ENCODE results near the gene DNM2.

The DNM2 gene

DNA sequence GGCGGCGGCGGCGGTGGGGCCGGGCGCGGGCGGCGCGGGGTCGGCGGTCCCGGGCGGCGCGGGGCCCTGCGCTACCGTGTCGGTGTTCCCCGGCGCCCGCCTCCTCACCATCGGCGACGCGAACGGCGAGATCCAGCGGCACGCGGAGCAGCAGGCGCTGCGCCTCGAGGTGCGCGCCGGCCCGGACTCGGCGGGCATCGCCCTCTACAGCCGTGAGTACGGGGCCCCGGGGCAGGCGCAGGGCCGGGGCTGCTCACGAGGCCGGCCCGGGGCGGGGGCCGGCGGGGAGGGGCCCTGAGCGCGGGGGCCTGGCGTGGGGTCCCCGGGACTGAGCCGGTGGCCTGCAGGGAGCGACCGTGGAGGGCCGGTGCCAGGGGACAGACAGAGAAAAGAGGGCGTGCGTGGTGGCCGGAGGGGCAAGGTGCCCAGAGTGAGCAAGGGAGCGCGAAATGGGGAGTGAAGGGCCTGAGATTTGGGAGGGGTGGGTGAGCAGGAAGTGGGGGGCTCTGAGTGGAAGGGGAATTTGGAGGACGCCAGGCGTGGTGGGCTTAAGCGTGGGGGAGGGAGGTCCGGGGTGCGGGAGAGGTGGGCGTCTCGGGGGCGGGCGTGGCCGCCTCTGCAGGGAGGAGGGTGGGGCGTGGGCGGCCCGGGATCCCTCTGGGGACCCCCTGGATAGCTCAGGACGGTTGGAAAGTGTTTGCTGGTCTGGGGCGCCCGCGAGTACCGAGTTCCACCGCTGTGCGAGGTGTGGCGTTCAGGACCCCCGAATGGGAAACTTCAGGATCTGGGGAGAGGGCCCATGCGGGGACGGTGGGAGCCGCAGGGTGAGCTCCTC is 154.0 kb downstream of the DNM2 start (continued):
- no peak for TF ChIP-seq YY2 (tag by site-specific recombination; IDR thresholded peaks at IDR 0.05)
- TF ChIP-seq ZNF366 (tag by site-specific recombination; conservative IDR thresholded peaks at IDR 0.05): no peak; the same call in 1 of the 2 replicates
- no peak for TF ChIP-seq SCRT1 (tag by site-specific recombination; IDR thresholded peaks at IDR 0.05; ENCODE audit: borderline replicate concordance)
- no peak for TF ChIP-seq ZNF792 (tag by site-specific recombination; IDR thresholded peaks at IDR 0.05)
- TF ChIP-seq ZNF549 (tag by site-specific recombination; IDR thresholded peaks at IDR 0.05): no peak
- no peak for TF ChIP-seq ZNF433 (tag by site-specific recombination; IDR thresholded peaks at IDR 0.05; ENCODE audit: low read depth)
- no peak for TF ChIP-seq ZSCAN30 (tag by site-specific recombination; IDR thresholded peaks at IDR 0.05)
- TF ChIP-seq ZNF19 (tag by site-specific recombination; IDR thresholded peaks at IDR 0.05; ENCODE audit: low read depth): no peak
- peak; percentile 93 for TF ChIP-seq SP3 (tag by site-specific recombination; IDR thresholded peaks at IDR 0.05)
- TF ChIP-seq ZNF48 (tag by site-specific recombination; IDR thresholded peaks at IDR 0.05): no peak
- no peak for TF ChIP-seq REPIN1 (tag by site-specific recombination; IDR thresholded peaks at IDR 0.05; ENCODE audit: low read depth)
- no peak for TF ChIP-seq ZNF629 (tag by site-specific recombination; IDR thresholded peaks at IDR 0.05)
- no peak for TF ChIP-seq YY1 (tag by site-specific recombination; IDR thresholded peaks at IDR 0.05)
- TF ChIP-seq KLF10 (tag by site-specific recombination; IDR thresholded peaks at IDR 0.05): no peak; the same call in 1 of the 2 replicates
- TF ChIP-seq, protein P1, sequence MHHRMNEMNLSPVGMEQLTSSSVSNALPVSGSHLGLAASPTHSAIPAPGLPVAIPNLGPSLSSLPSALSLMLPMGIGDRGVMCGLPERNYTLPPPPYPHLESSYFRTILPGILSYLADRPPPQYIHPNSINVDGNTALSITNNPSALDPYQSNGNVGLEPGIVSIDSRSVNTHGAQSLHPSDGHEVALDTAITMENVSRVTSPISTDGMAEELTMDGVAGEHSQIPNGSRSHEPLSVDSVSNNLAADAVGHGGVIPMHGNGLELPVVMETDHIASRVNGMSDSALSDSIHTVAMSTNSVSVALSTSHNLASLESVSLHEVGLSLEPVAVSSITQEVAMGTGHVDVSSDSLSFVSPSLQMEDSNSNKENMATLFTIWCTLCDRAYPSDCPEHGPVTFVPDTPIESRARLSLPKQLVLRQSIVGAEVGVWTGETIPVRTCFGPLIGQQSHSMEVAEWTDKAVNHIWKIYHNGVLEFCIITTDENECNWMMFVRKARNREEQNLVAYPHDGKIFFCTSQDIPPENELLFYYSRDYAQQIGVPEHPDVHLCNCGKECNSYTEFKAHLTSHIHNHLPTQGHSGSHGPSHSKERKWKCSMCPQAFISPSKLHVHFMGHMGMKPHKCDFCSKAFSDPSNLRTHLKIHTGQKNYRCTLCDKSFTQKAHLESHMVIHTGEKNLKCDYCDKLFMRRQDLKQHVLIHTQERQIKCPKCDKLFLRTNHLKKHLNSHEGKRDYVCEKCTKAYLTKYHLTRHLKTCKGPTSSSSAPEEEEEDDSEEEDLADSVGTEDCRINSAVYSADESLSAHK (tag by site-specific recombination; IDR thresholded peaks at IDR 0.05): no peak
- TF ChIP-seq ZNF596 (tag by site-specific recombination; IDR thresholded peaks at IDR 0.05): no peak
- no peak for TF ChIP-seq ZNF837 (tag by site-specific recombination; IDR thresholded peaks at IDR 0.05)
- no peak for TF ChIP-seq ZNF555 (tag by site-specific recombination; conservative IDR thresholded peaks at IDR 0.05)
- TF ChIP-seq ZBTB17 (tag by site-specific recombination; IDR thresholded peaks at IDR 0.05): no peak
- no peak for TF ChIP-seq TRIM28 (IDR thresholded peaks at IDR 0.05; ENCODE audit: borderline replicate concordance, low read length)
- TF ChIP-seq, protein P2, sequence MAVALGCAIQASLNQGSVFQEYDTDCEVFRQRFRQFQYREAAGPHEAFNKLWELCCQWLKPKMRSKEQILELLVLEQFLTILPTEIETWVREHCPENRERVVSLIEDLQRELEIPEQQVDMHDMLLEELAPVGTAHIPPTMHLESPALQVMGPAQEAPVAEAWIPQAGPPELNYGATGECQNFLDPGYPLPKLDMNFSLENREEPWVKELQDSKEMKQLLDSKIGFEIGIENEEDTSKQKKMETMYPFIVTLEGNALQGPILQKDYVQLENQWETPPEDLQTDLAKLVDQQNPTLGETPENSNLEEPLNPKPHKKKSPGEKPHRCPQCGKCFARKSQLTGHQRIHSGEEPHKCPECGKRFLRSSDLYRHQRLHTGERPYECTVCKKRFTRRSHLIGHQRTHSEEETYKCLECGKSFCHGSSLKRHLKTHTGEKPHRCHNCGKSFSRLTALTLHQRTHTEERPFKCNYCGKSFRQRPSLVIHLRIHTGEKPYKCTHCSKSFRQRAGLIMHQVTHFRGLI (tag by site-specific recombination; IDR thresholded peaks at IDR 0.05): no peak
- peak; percentile 46; the same call in 1 of the 2 replicates for TF ChIP-seq ZNF341 (tag by site-specific recombination; IDR thresholded peaks at IDR 0.05; ENCODE audit: low read depth)
- no peak for TF ChIP-seq ZNF768 (tag by site-specific recombination; IDR thresholded peaks at IDR 0.05)
- TF ChIP-seq, protein P3, sequence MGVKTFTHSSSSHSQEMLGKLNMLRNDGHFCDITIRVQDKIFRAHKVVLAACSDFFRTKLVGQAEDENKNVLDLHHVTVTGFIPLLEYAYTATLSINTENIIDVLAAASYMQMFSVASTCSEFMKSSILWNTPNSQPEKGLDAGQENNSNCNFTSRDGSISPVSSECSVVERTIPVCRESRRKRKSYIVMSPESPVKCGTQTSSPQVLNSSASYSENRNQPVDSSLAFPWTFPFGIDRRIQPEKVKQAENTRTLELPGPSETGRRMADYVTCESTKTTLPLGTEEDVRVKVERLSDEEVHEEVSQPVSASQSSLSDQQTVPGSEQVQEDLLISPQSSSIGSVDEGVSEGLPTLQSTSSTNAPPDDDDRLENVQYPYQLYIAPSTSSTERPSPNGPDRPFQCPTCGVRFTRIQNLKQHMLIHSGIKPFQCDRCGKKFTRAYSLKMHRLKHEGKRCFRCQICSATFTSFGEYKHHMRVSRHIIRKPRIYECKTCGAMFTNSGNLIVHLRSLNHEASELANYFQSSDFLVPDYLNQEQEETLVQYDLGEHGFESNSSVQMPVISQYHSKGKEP (tag by site-specific recombination; IDR thresholded peaks at IDR 0.05): no peak
- peak; percentile 90; the same call in 1 of the 2 replicates for TF ChIP-seq GLIS2 (tag by site-specific recombination; IDR thresholded peaks at IDR 0.05)
- no peak for TF ChIP-seq ZNF214 (tag by site-specific recombination; IDR thresholded peaks at IDR 0.05; ENCODE audit: borderline replicate concordance)
- TF ChIP-seq, protein P4, sequence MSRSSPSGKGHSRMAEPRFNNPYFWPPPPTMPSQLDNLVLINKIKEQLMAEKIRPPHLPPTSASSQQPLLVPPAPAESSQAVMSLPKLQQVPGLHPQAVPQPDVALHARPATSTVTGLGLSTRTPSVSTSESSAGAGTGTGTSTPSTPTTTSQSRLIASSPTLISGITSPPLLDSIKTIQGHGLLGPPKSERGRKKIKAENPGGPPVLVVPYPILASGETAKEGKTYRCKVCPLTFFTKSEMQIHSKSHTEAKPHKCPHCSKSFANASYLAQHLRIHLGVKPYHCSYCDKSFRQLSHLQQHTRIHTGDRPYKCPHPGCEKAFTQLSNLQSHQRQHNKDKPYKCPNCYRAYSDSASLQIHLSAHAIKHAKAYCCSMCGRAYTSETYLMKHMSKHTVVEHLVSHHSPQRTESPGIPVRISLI (tag by site-specific recombination; IDR thresholded peaks at IDR 0.05): no peak
- TF ChIP-seq, protein P5, sequence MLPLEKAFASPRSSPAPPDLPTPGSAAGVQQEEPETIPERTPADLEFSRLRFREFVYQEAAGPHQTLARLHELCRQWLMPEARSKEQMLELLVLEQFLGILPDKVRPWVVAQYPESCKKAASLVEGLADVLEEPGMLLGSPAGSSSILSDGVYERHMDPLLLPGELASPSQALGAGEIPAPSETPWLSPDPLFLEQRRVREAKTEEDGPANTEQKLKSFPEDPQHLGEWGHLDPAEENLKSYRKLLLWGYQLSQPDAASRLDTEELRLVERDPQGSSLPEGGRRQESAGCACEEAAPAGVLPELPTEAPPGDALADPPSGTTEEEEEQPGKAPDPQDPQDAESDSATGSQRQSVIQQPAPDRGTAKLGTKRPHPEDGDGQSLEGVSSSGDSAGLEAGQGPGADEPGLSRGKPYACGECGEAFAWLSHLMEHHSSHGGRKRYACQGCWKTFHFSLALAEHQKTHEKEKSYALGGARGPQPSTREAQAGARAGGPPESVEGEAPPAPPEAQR (tag by site-specific recombination; IDR thresholded peaks at IDR 0.05): no peak
- no peak for TF ChIP-seq OVOL3 (tag by site-specific recombination; IDR thresholded peaks at IDR 0.05)
- TF ChIP-seq, protein P6, sequence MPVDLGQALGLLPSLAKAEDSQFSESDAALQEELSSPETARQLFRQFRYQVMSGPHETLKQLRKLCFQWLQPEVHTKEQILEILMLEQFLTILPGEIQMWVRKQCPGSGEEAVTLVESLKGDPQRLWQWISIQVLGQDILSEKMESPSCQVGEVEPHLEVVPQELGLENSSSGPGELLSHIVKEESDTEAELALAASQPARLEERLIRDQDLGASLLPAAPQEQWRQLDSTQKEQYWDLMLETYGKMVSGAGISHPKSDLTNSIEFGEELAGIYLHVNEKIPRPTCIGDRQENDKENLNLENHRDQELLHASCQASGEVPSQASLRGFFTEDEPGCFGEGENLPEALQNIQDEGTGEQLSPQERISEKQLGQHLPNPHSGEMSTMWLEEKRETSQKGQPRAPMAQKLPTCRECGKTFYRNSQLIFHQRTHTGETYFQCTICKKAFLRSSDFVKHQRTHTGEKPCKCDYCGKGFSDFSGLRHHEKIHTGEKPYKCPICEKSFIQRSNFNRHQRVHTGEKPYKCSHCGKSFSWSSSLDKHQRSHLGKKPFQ (tag by site-specific recombination; IDR thresholded peaks at IDR 0.05): no peak
- TF ChIP-seq ZNF777 (tag by site-specific recombination; IDR thresholded peaks at IDR 0.05; ENCODE audit: borderline replicate concordance): no peak
